Stimulated activated CD8-positive, alpha-beta memory T cell treated with anti-CD3 and anti-CD28 coated beads, Interleukin-7, amount 100 ng/mL, for 4 hours (primary cell): ENCODE measurements around the gene TARBP1.

ENCODE experiments used
- DNase-seq, 2 donors: peaks; one replicate each; pipeline ENCODE4 v3.0.0-alpha.2; 2020; ENCODE audit warnings: low read depth in 2 of 2

Gene TARBP1

GRCh38 chr1:234484218-234484617 is 5.2 kb upstream of the TARBP1 start:
- no peak for DNase-seq

GRCh38 chr1:234481771-234482170 is 2.8 kb upstream of the TARBP1 start:
- DNase-seq: no peak

- no peak for DNase-seq
Observed at GRCh38 chr1:234479866-234480265, 887 bp upstream of the TARBP1 start.

- no peak for DNase-seq
Observed at GRCh38 chr1:234479310-234479559, 256 bp upstream of the TARBP1 start.

DNA sequence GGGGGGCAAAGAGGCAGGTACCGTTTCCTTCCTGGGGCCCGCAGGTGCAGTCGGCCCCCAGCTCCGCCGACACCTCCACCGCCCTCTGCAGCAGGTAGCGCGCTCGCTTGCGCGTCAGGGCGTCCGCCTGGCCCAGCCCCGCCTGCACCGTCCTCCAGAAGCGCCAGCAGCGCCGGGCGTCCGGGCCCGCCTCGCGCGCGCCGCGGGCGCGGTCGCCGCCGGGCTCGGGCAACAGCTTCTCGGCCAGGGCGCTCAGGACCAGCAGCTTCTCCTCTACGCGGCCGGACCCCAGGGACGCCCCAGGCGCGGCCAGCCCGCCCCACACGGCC is 863 bp downstream of the TARBP1 start:
- DNase-seq: peak; percentile 45 to 73

DNA sequence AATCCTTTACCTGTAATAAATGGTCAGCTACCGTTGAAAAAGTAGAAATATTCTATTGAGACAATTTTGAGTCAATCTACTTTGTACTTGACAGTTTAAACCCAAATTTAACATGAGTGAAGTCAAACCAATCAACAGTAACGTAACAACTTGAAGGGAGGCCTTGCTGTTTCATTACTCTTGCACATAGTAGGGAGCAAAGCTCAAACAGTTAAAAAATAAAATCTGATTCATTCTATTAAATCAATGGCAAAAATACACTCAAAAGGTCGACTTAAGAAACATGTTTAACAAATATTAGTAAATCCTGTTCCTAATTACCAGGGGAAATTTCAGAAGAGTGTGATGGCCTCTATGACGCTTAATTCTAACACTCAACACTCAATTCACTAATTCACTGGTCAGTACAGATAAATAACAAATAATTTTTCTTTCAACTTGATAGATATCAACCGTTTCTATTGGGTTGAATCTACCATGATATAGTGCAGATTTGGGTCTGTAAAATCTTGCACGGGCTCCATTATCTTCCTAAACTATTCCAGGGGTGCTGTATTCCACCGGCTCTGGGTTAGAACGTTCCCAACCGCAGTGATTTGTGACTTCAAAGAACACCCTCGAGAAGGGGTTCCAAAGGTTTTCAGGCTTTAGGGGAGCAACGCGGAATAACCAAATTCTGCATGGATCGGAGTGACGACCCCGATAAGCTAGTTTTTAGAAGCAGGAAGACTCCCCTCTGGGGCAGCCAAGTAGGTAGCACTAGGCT is 1.4 kb downstream of the TARBP1 start:
- no peak for DNase-seq

DNA sequence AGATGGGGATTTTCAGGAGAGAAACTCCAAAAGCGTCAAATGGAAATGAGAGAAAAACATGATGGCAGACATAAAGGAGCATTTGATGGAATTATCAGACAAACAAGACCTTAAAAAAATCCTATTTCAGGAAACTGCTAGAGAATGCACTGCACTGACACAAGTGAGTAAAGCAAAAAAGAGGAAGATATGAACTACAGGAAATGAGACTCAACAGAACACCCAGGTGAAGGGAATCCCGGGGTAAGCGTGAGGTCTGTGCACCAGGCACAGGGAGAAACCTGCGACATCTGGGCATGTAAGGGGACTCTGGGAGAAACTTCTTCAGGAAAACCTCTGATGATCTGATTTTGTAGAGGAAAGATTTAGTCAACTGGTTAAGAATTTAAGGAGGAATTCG is 2.8 kb downstream of the TARBP1 start:
- DNase-seq: no peak

DNA sequence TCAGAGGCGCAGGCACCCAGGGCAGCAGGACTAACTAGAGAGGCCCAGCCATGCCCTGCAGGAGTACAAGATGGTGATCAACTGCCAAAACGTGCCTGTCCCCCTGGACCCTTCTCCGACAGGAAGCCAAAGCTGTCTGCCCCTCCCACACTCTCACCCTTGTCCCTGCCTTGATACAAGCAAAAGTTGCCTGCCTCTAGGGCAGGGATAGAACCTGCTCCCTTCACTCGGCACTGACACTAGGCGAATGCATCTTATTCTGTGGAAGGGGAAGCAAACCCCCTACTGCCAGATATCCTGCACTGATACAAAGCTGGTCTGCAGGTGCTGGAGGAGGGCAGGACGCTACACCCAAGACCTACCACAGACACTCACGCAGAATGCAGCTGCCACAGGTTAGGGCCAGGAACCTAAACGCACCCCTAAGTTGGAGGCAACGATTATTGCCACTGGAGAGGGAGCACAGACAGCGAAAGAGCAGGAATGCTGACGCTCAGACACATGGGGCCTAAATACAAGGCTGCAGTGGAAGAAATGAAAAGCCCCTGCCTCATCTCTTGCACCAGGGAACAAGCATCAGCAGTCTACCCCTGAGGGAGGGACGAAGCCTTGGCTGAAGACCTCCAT is 3.7 kb downstream of the TARBP1 start:
- DNase-seq: no peak

DNA sequence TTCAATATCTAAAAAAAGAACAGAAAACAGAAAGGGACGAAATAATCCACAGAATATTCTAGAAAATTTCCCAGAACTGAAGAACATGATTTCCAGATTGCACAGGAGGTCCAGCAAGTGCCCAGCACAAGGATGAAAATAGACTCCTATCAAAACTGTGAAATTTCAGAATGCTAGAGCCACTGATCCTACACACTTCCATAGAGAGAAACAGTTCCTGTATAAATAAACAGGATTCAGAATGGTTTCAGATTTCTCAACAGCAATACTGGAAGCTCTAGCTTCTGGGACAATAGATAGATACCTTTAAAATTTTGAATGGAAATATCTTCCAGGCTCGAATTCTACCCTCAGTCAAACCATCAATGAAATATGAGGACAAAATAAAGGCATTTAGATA is 4.6 kb downstream of the TARBP1 start:
- no peak for DNase-seq

DNA sequence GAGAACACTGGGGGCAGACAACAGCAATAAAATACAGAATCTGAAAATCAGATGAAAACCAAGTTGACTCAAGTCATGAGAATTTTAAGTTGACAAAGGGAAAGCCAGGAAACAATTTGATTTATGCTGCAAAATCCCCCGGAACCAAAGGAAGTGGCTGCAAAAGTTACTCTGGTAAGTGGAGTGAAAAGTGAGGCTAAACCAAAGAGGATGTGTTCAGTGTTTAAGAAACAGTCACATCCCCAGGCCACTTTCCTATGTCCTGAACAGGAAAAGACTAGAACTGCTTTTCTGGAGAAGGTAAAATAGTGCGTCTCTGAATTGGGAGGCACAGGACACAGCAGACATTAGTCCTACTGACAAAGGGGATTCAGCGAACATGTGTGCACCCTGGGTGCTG is 5.9 kb downstream of the TARBP1 start:
- DNase-seq: no peak

- no peak for DNase-seq
Observed at GRCh38 chr1:234469376-234469775, 9.6 kb downstream of the TARBP1 start.

GRCh38 chr1:234468580-234468979 is 10.4 kb downstream of the TARBP1 start:
- DNase-seq: no peak

DNA sequence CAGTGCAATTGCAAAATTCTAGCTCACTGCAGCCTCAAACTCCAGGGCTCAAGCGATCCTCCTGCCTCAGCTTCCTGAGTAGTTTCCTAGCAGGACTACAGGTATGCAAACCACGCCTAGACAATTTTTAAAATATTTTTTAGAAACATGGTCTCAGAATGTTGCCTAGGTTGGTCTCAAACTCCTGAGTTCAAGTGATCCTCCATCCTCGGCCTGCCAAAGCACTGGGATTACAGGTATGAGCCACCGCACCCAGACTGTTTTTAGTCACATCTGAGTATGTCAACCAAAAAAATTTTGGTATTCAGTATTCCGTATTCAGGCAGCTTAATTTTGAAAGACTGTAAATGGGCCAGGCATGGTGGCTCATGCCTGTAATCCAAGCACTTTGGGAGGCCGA is 11.2 kb downstream of the TARBP1 start:
- no peak for DNase-seq

DNA sequence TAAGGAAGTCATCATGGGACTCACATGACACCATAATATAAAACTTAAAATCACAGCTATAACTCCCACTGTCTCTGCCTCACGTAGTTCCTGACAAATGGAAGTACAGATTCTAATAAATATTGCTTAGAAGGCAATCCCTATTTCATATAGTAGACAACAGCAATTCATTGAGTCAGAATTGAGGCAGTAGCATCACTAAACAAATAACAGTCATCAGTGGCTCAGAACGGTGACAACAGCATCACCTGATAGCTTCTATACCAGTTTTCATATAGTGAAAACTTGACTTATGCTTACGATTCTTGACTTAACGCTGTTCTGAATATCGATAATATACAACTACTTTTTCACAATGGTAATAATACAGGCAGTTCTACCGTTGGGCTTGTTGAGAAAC is 12.0 kb downstream of the TARBP1 start:
- no peak for DNase-seq

DNA sequence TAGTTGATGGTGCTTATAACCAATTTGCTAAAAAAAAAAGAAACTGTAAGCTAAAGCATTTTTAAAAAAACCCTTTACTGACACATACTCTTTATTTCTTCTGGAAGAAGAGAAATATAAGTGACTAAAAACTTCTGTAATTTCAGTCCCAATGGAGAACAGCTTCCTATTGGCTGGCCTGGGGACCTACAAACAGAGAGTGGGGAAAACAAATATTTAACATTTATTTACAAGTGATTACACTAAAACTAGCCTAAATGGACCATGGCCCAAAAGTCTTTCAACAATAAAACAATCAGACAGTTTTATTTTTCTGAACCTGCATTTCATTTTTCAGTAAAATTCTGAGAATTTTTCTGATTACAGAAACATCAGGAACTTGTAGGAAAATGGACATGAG is 15.2 kb downstream of the TARBP1 start:
- no peak for DNase-seq

GRCh38 chr1:234460652-234461051 is 18.3 kb downstream of the TARBP1 start:
- no peak for DNase-seq

DNA sequence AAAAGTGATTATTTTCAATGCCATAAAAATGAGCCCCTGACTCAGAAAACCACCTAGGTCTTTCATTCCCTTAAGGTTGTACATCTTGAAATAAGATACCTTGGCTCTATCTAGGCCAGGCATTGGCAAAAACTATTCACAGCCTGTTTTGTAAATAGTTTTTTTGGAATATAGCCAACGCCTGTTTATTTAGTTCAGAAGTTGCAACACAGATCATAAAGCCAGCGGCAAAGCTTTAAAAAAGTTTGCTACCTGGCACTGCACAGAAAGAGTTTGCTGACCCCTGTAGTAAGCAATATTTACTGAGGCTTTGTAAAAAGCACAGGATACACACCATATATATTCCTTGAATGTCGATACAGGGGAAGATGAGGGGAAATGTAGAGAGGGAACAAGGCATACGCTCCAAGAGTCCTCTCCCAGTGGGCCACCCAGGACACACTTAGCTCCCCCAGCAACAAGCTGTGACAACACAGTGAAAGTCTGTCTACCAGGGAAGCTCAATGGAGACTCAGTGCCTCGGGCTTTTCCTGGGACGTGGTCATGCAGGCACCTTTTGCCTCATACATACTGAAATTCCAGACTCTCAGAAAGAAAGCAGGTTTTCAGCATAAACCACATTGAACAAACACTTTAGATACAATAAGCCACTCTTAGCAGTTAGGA is 20.5 kb downstream of the TARBP1 start:
- no peak for DNase-seq

DNA sequence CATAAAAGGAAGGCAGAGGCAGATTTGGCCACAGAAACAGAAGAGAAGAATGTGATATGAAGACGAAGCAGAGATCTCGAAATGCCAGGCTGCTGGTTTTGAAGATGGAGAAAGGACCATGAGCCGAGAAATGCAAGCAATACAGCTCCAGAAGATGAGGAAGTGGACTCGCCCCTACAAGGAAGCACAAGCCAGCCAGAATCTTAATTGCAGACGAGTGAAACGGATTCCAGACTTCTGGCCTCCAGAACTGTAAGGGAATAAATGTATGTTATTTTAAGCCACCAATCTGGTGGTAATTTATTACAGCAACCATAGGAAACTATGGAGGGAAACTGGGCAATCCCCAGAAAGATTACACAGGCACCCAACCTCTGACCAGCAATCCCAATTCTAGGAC is 24.1 kb downstream of the TARBP1 start:
- DNase-seq: no peak

GRCh38 chr1:234452406-234452965 is 26.5 kb downstream of the TARBP1 start:
- DNase-seq: no peak

DNA sequence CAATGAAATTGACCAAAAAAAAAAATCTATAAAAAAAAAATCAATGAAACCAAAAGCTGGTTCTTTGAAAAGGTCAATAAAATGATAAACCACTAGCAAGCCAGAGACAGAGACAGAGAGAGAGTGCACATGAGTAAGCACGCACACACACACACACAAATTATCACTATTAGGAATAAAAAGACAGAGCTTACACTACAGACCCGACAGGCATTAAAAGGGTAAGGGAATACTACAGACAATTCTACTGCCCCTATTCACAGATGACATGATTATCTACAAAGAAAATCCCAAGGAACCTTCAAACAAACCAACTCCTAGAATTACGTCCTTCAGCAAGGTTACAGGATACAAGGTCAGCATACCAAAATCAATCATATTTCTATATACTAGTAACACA is 38.6 kb downstream of the TARBP1 start:
- no peak for DNase-seq

- no peak for DNase-seq
Observed at GRCh38 chr1:234438579-234438978, 40.4 kb downstream of the TARBP1 start.

- no peak for DNase-seq
Observed at GRCh38 chr1:234437423-234438171, 41.4 kb downstream of the TARBP1 start.

GRCh38 chr1:234435620-234436019 is 43.4 kb downstream of the TARBP1 start:
- no peak for DNase-seq
